ENCODE results near the gene PSAPL1.

PSAPL1 gene

GRCh38 chr4:7384929-7385890, 49.5 kb downstream of the PSAPL1 start:
- Histone ChIP-seq H3K27me3 (ENCODE audit: insufficient read depth, insufficient read length) (no peaks in the 10 kb centered on the region), H3K9ac (ENCODE audit: insufficient read length, low read depth) (no peak overlapping the region), H3K4me1 (ENCODE audit: insufficient read depth, insufficient read length) (peaks cover 19% of the 10 kb centered on the region), H3K9me3 (ENCODE audit: insufficient read depth, low read length) (no peaks in the 10 kb centered on the region), H3K4me3 (ENCODE audit: insufficient read length, low read depth) (no peak overlapping the region), H3K36me3 (ENCODE audit: insufficient read depth, insufficient read length, low read length) (no peaks in the 10 kb centered on the region)
- DNase-seq (ENCODE audit: low read depth, low spot score) = no peak
- TF ChIP-seq SUZ12 (IDR thresholded peaks at IDR 0.05; ENCODE audit: extremely low read depth, insufficient read depth, insufficient read length) (no peak), YY1 (IDR thresholded peaks at IDR 0.05; ENCODE audit: insufficient read depth, insufficient read length) (no peak), ZNF274 (IDR thresholded peaks at IDR 0.05; ENCODE audit: low read depth, low read length) (no peak)

DNA sequence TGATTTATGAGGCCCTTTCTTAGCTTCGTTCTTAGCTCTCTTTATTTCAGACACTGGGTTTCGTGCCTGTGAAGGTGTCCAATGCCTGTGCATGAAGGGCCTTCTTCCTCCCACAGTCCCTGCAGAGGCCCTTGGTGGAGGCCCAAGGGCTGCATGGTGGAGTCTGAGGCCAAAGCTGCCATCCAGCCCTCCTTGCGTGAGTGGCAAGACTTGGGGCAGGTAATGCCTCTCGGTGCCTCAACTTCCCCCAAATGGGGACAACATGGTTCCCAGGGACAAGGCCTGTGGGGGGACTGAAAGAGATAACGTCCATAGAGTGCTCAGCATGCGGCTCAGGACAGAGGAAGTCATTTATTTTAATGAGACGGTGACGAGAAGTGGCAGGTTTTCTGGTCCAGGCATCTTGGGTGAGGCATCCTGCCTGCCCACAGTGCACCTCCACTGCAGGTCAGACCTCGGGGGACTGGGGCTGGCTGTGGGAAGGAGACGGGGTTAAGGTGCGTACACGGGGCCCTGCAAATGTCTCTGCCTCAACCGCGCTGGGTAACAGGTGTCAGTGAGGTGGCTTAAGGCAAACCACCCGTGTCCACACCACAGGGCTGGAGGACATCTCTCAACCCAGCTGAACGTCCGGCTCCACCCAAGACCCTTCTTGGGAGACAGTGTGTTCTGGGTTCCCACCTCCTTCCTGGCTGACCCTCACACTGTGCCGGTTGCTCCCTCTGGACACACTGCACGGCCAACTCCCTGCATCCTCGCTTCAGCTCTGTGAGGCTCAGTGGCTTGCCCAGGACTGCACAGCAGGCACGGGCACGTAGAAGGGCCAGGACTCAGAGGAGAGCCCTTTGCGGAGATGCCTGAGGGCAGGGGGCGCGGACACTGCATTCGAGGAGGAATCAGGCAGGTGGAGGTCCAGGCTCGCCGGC, 50.5 kb downstream of the PSAPL1 start:
- DNase-seq (ENCODE audit: low read depth, low spot score) = no peak
- no peak for TF ChIP-seq SUZ12 (IDR thresholded peaks at IDR 0.05; ENCODE audit: extremely low read depth, insufficient read depth, insufficient read length)
- Histone ChIP-seq H3K27me3 (ENCODE audit: insufficient read depth, insufficient read length) (no peaks in the 10 kb centered on the region), H3K9ac (ENCODE audit: insufficient read length, low read depth) (no peak overlapping the region), H3K4me3 (ENCODE audit: insufficient read length, low read depth) (no peak overlapping the region), H3K36me3 (ENCODE audit: insufficient read depth, insufficient read length, low read length) (no peaks in the 10 kb centered on the region), H3K4me1 (ENCODE audit: insufficient read depth, insufficient read length) (peaks cover 13% of the 10 kb centered on the region), H3K9me3 (ENCODE audit: insufficient read depth, low read length) (no peaks in the 10 kb centered on the region)

DNA sequence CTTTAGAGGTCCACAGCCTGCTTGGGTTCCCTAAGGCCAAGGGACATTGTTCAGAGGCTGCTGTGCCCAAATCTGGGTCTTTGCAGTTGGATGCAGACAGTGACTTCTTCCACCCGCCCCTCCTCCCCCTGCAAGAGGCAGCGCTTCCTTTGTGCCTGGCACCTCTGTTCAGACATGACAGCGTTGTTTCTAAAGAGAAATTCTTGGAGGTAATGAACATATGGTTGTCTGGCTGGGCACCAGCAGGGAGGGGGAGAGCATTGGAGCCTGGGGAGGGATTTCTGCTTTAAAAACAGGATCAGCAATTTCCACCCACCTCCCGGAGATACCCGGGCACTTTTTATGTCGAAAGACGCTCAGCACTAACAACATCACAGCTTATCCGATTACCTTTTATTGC, 51.5 kb downstream of the PSAPL1 start:
- no peak for DNase-seq (ENCODE audit: low read depth, low spot score)
- peaks cover 13% of the 10 kb centered on the region for H3K4me1 ChIP-seq (ENCODE audit: insufficient read depth, insufficient read length)

GRCh38 chr4:7382634-7383014, 52.1 kb downstream of the PSAPL1 start:
- H3K4me1 ChIP-seq (ENCODE audit: insufficient read depth, insufficient read length) = peaks cover 13% of the 10 kb centered on the region
- TF ChIP-seq SUZ12 (IDR thresholded peaks at IDR 0.05; ENCODE audit: extremely low read depth, insufficient read depth, insufficient read length) (no peak), YY1 (IDR thresholded peaks at IDR 0.05; ENCODE audit: insufficient read depth, insufficient read length) (no peak), ZNF274 (IDR thresholded peaks at IDR 0.05; ENCODE audit: low read depth, low read length) (no peak)
- H3K9ac ChIP-seq (ENCODE audit: insufficient read length, low read depth) = no peak overlapping the region
- no peaks in the 10 kb centered on the region for H3K9me3 ChIP-seq (ENCODE audit: insufficient read depth, low read length)
- no peaks in the 10 kb centered on the region for H3K36me3 ChIP-seq (ENCODE audit: insufficient read depth, insufficient read length, low read length)
- no peak for DNase-seq (ENCODE audit: low read depth, low spot score)
- no peak overlapping the region for H3K4me3 ChIP-seq (ENCODE audit: insufficient read length, low read depth)
- H3K27me3 ChIP-seq (ENCODE audit: insufficient read depth, insufficient read length) = no peaks in the 10 kb centered on the region

More for the DNA sequence above, 51.5 kb downstream of the PSAPL1 start:
- no peaks in the 10 kb centered on the region for H3K27me3 ChIP-seq (ENCODE audit: insufficient read depth, insufficient read length)
- H3K9ac ChIP-seq (ENCODE audit: insufficient read length, low read depth) = no peak overlapping the region
- no peaks in the 10 kb centered on the region for H3K36me3 ChIP-seq (ENCODE audit: insufficient read depth, insufficient read length, low read length)
- no peak overlapping the region for H3K4me3 ChIP-seq (ENCODE audit: insufficient read length, low read depth)
- no peak for TF ChIP-seq SUZ12 (IDR thresholded peaks at IDR 0.05; ENCODE audit: extremely low read depth, insufficient read depth, insufficient read length)
- TF ChIP-seq YY1 (IDR thresholded peaks at IDR 0.05; ENCODE audit: insufficient read depth, insufficient read length) = no peak
- TF ChIP-seq ZNF274 (IDR thresholded peaks at IDR 0.05; ENCODE audit: low read depth, low read length) = no peak
- H3K9me3 ChIP-seq (ENCODE audit: insufficient read depth, low read length) = no peaks in the 10 kb centered on the region

- no peak overlapping the region for H3K9ac ChIP-seq (ENCODE audit: insufficient read length, low read depth)
- TF ChIP-seq YY1 (IDR thresholded peaks at IDR 0.05; ENCODE audit: insufficient read depth, insufficient read length) = no peak
- no peak for TF ChIP-seq ZNF274 (IDR thresholded peaks at IDR 0.05; ENCODE audit: low read depth, low read length)
- no peak for TF ChIP-seq SUZ12 (IDR thresholded peaks at IDR 0.05; ENCODE audit: extremely low read depth, insufficient read depth, insufficient read length)
- H3K36me3 ChIP-seq (ENCODE audit: insufficient read depth, insufficient read length, low read length) = no peaks in the 10 kb centered on the region
- H3K4me3 ChIP-seq (ENCODE audit: insufficient read length, low read depth) = no peak overlapping the region
- DNase-seq (ENCODE audit: low read depth, low spot score) = no peak
- no peaks in the 10 kb centered on the region for H3K27me3 ChIP-seq (ENCODE audit: insufficient read depth, insufficient read length)
- H3K4me1 ChIP-seq (ENCODE audit: insufficient read depth, insufficient read length) = peaks cover 13% of the 10 kb centered on the region
- no peaks in the 10 kb centered on the region for H3K9me3 ChIP-seq (ENCODE audit: insufficient read depth, low read length)
Measured at GRCh38 chr4:7381890-7382633, 52.7 kb downstream of the PSAPL1 start.

DNA sequence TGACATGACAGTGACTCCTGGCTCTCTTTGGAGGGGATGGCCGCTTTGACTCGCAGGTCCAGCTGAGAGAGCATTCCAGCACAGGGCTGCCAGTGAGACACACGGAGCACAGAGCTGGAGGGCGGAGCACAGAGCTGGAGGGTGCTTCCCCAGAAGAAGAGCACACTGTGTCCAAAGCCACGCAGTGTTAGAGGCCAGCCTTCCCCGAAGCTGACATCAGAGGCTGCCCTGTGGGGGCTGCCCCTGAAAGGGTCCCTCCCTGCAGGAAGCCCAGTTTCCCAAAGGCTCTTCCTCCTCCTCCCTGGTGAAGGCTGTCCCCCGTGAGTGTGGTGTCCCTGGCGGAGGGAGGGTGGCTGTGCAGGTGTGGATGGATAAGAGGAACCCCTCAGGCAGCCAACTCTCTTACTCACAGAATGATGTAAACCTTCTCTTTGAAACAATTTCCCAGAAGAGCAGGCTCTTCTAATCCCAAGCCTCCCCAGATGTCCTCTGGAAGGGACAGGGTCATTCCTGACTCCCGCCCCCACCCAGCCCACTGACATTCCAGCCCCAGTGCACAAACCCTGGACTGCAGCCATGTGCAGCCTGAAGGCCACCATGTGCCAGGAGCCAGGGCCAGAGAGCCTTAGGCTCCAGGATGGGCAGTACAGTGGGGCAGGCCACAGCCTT, 53.4 kb downstream of the PSAPL1 start:
- H3K9ac ChIP-seq (ENCODE audit: insufficient read length, low read depth) = no peak overlapping the region
- DNase-seq (ENCODE audit: low read depth, low spot score) = no peak

More for the DNA sequence above, 53.4 kb downstream of the PSAPL1 start:
- Histone ChIP-seq H3K9me3 (ENCODE audit: insufficient read depth, low read length) (no peaks in the 10 kb centered on the region), H3K36me3 (ENCODE audit: insufficient read depth, insufficient read length, low read length) (no peaks in the 10 kb centered on the region), H3K4me3 (ENCODE audit: insufficient read length, low read depth) (no peak overlapping the region), H3K27me3 (ENCODE audit: insufficient read depth, insufficient read length) (no peaks in the 10 kb centered on the region), H3K4me1 (ENCODE audit: insufficient read depth, insufficient read length) (peaks cover 13% of the 10 kb centered on the region)
- TF ChIP-seq YY1 (IDR thresholded peaks at IDR 0.05; ENCODE audit: insufficient read depth, insufficient read length) (no peak), SUZ12 (IDR thresholded peaks at IDR 0.05; ENCODE audit: extremely low read depth, insufficient read depth, insufficient read length) (no peak)
